GM12892 (cell line): Measurements from ENCODE around the gene SUCNR1.
"Not testable (repeated sequence)": the region's sequence is repeated elsewhere in the genome, so short reads cannot be mapped to it uniquely, and the experiment has no call there.

ENCODE experiments used
- DNase-seq: peaks from one replicate; pipeline ENCODE4 v3.0.0; 2011; ENCODE audit not compliant: insufficient read length
- FAIRE-seq: peaks from 2 replicates; lab custom pipeline; 2011; peaks lifted over from hg19 to GRCh38; lab: Jason Lieb, UNC
- POLR2A ChIP-seq: IDR thresholded peaks from 2 replicates; pipeline ENCODE4 v1.6.1; 2011; ENCODE audit warnings: low read depth, low read length, control low read depth
- POLR2AphosphoS5 ChIP-seq: IDR thresholded peaks from 2 replicates; pipeline ENCODE4 v1.6.1; 2011; ENCODE audit warnings: low read depth, low read length, control low read depth
- TAF1 ChIP-seq: IDR thresholded peaks from 2 replicates; pipeline ENCODE4 v1.6.1; 2011; ENCODE audit warnings: low read depth, mild to moderate bottlenecking, control low read depth, low read length, borderline replicate concordance

SUCNR1 gene

GRCh38 chr3:151909681-151910405 is 36.4 kb downstream of the SUCNR1 start:
- FAIRE-seq (no peak), DNase-seq (no peak)
- TF ChIP-seq POLR2AphosphoS5 (no peak), TAF1 (no peak), POLR2A (no peak)

- FAIRE-seq (no peak), DNase-seq (no peak)
- TF ChIP-seq POLR2A, result no peak
- no peak for TF ChIP-seq POLR2AphosphoS5
- no peak for TF ChIP-seq TAF1
These were observed 38.0 kb downstream of the SUCNR1 start for GRCh38 chr3:151911462-151911861.

DNA sequence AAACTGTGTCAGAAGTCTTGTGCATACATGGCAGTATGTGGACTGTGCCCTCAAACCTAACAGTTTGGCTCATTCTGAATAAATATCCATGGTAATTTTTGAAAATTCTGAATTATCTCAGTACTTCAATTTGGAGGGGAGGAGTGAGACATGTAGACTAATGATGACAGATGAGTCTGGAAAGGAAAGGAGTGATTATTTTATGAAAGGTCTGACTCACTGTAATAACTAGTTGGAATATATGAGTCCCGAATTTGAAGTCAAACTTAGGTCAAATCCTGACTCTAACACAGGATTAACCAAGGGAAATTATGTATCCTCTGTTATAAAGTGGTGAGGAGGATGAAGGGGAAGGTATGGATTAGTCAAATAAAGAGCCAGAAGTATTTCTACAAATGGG is 38.6 kb downstream of the SUCNR1 start:
- FAIRE-seq, result no peak
- TF ChIP-seq TAF1 (no peak), POLR2AphosphoS5 (no peak), POLR2A (no peak)
- no peak for DNase-seq

- DNase-seq (no peak), FAIRE-seq (no peak)
- TF ChIP-seq TAF1 (no peak), POLR2A (no peak), POLR2AphosphoS5 (no peak)
These were observed 43.3 kb downstream of the SUCNR1 start for GRCh38 chr3:151916781-151917180.

- DNase-seq, result no peak
- TF ChIP-seq TAF1 (no peak), POLR2A (no peak), POLR2AphosphoS5 (no peak)
- FAIRE-seq, result peak; percentile 90
These were observed 45.0 kb downstream of the SUCNR1 start for GRCh38 chr3:151918253-151919029.

- FAIRE-seq (no peak), DNase-seq (no peak)
- TF ChIP-seq POLR2AphosphoS5, result no peak
- TF ChIP-seq POLR2A, result no peak
- no peak for TF ChIP-seq TAF1
These were observed 45.5 kb downstream of the SUCNR1 start for GRCh38 chr3:151919030-151919328.

DNA sequence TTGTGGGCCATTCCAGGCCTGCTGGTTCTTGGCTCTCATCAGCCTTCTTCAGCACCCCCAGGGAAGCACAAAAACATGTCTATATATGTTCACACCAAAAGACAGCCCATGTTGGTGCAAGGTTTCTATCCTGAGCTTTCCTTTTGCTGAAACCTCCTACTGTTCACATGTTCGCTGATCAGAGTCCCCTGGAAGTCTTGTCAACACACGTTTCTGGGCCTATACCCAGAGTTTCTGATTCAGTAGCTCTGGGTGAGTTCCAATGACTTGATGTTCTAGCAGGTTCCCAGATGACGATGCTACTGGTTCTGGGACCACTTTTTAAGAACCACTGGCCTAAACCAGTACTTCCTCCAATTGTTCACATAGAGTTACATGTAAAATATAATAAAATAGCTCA is 46.0 kb downstream of the SUCNR1 start:
- DNase-seq, result no peak
- FAIRE-seq, result no peak
- TF ChIP-seq POLR2A (no peak), POLR2AphosphoS5 (no peak)

GRCh38 chr3:151923901-151924300 is 50.5 kb downstream of the SUCNR1 start:
- FAIRE-seq (no peak), DNase-seq (no peak)
- TF ChIP-seq POLR2AphosphoS5, result no peak
- TF ChIP-seq POLR2A, result no peak
- TF ChIP-seq TAF1, result no peak

- no peak for FAIRE-seq
- no peak for DNase-seq
- TF ChIP-seq POLR2AphosphoS5 (no peak), POLR2A (no peak), TAF1 (no peak)
These were observed 51.3 kb downstream of the SUCNR1 start for GRCh38 chr3:151924753-151925152.

- DNase-seq (no peak), FAIRE-seq (no peak)
- TF ChIP-seq TAF1 (no peak), POLR2A (no peak), POLR2AphosphoS5 (no peak)
These were observed 52.0 kb downstream of the SUCNR1 start for GRCh38 chr3:151925419-151925818.

DNA sequence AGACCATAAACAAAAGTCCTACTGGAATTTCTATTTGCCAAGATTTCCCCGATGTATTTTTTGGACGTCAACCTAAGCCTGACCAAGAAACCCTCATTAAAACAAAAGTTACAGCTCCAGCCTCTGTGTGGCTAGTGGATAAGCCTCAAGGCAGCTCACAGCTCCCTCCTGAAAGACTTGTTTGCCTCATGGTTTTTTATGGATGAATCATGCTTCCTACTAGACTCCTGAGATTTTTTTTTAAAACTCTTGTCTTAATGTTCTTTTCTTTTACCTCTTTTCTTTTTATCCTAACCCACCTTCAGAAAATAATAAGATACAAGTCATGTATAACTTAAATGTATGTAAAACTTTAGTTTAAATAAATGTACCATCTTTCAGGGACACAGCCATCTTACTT is 52.4 kb downstream of the SUCNR1 start:
- DNase-seq (no peak), FAIRE-seq (no peak)
- no peak for TF ChIP-seq POLR2A
- TF ChIP-seq TAF1, result no peak
- TF ChIP-seq POLR2AphosphoS5, result no peak

DNA sequence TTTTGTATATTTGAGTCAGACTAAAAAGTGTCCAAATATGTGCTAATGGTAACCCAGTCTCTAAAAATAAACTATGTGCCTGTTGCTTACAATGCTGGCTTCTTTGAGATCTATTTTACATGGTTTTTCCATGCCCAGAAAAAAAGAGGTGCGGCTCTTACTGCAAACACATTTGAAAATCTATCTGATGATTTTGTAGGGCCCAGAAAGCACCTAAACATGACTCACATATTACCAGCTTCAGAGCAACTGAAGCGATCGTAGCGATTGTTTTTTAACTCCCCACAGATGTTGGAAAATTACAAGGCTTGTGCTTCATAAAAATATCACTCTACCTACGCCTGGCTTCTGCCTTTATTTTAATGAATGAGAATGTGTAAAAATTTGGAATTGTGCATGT is 53.5 kb downstream of the SUCNR1 start:
- TF ChIP-seq POLR2AphosphoS5, result no peak
- no peak for TF ChIP-seq TAF1
- TF ChIP-seq POLR2A, result no peak
- DNase-seq (no peak), FAIRE-seq (no peak)

DNA sequence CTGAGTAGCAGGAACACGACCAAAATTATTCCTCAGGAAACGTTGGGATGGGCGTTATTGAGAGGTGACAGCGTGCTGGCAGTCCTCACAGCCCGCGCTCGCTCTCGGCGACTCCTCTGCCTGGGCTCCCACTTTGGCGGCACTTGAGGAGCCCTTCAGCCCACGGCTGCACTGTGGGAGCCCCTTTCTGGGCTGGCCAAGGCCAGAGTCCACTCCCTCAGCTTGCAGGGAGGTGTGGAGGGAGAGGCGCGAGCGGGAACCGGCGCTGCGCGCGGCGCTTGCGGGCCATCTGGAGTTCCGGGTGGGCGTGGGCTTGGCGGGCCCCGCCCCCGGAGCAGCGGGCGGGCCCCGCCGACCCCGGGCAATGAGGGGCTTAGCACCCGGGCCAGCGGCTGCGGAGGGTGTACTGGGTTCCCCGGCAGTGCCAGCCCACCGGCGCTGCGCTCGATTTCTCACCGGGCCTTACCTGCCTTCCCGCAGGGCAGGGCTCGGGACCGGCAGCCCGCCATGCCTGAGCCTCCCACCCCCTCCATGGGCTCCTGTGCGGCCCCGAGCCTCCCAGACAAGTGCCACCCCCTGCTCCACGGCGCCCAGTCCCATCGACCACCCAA is 54.6 kb downstream of the SUCNR1 start:
- not testable (repeated sequence) for FAIRE-seq

More for the DNA sequence above, 54.6 kb downstream of the SUCNR1 start:
- not testable (repeated sequence) for DNase-seq
